ENCODE data around the gene CFAP45.

Gene CFAP45

DNA sequence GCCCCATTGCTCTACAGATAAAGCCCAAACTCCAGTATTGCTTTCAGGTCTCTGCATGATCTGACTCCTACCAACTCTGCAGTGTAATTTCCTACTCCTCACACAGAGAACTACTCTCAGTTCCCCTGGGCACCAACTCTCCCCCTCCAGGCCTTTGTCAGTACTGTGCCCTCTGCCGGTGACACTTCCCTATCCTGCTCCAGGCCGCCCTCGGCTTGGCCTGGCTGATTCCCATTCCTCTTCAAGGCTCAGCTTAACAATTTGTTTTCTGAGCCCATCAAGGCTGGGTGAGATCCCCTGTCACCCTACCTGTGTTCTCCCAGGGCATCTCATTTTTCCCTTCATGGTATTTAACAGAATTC lies 70.7 kb downstream of the CFAP45 start:
- no peak overlapping the region for H3K27ac ChIP-seq (ENCODE audit: low read depth, low read length)
- H3K36me3 ChIP-seq (ENCODE audit: control insufficient read depth, insufficient read depth, low read length), result no peaks in the 10 kb centered on the region
- H3K4me3 ChIP-seq (ENCODE audit: low read depth, low read length), result no peak overlapping the region
- peaks cover 7% of the 10 kb centered on the region; the same call in 1 of the 2 replicates for H3K27me3 ChIP-seq (ENCODE audit: control insufficient read depth, insufficient read depth, low read length)
- no peak overlapping the region for H3K9ac ChIP-seq (ENCODE audit: low read length)
- no peaks in the 10 kb centered on the region for H3K9me3 ChIP-seq (ENCODE audit: control insufficient read depth, insufficient read depth, low read depth, low read length)
- peaks cover 8% of the 10 kb centered on the region; the same call in 1 of the 2 replicates for H3K4me1 ChIP-seq (ENCODE audit: control insufficient read depth, insufficient read depth, low read length)

DNA sequence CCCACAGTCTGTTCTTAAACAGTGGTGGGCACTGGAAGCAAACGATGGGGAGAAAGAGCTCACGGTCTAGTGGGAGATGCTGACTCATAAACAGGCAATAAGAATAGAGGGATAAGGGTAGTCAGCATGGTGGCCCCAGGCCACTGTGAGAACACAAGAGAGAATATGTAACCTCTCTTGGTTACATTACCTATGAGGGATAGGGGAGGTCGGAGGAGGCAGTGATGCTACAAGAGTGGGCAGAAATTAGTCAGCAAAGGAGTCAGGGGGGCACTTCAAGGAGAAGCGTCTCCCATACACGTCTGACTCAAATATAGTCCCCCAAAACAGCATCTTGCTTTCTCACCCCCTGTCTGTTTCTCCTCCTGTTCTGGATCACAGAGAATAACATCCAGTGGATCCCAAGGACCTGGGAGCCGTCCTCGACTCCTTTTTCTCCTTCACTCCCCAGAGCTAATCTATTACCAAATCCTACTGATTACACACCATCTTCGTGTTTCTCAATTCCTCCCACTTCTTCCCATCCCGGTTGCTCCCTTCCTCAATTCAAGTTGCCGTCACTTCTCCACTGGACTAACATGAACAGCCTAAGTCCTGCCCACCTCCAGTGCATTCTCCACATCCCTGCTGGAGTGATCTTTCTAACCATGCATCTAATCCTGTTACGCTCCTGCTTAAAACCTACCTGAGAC lies 71.2 kb downstream of the CFAP45 start:
- peaks cover 11% of the 10 kb centered on the region; the same call in 1 of the 2 replicates for H3K4me1 ChIP-seq (ENCODE audit: control insufficient read depth, insufficient read depth, low read length)
- no peaks in the 10 kb centered on the region for H3K9me3 ChIP-seq (ENCODE audit: control insufficient read depth, insufficient read depth, low read depth, low read length)
- no peak overlapping the region for H3K27ac ChIP-seq (ENCODE audit: low read depth, low read length)
- H3K9ac ChIP-seq (ENCODE audit: low read length), result no peak overlapping the region
- no peak overlapping the region for H3K4me3 ChIP-seq (ENCODE audit: low read depth, low read length)
- no peaks in the 10 kb centered on the region for H3K36me3 ChIP-seq (ENCODE audit: control insufficient read depth, insufficient read depth, low read length)
- H3K27me3 ChIP-seq (ENCODE audit: control insufficient read depth, insufficient read depth, low read length), result peaks cover 10% of the 10 kb centered on the region; the same call in 1 of the 2 replicates

DNA sequence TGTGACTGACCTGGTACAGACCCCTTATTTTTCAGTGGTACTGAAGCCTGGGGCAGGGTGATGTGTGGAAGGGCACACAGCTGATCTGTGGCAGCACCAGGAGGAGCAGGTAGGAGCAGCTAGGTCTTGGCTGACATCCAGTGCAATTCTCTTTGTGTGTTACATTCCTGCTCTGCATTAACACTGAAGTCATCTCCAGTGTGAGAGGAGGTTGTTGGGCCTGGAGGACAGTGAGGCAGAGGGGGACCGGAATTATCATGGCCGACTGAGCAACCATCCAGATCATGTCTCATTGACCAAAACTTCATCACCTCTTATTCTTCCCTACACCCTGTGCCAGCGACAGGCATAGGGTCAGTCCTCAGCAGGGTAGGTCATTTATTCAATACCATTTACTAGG lies 71.8 kb downstream of the CFAP45 start:
- Histone ChIP-seq H3K9ac (ENCODE audit: low read length) (no peak overlapping the region), H3K4me3 (ENCODE audit: low read depth, low read length) (no peak overlapping the region), H3K4me1 (ENCODE audit: control insufficient read depth, insufficient read depth, low read length) (peaks cover 16% of the 10 kb centered on the region), H3K9me3 (ENCODE audit: control insufficient read depth, insufficient read depth, low read depth, low read length) (no peaks in the 10 kb centered on the region), H3K36me3 (ENCODE audit: control insufficient read depth, insufficient read depth, low read length) (no peaks in the 10 kb centered on the region), H3K27ac (ENCODE audit: low read depth, low read length) (no peak overlapping the region), H3K27me3 (ENCODE audit: control insufficient read depth, insufficient read depth, low read length) (peaks cover 16% of the 10 kb centered on the region; the same call in 1 of the 2 replicates)

DNA sequence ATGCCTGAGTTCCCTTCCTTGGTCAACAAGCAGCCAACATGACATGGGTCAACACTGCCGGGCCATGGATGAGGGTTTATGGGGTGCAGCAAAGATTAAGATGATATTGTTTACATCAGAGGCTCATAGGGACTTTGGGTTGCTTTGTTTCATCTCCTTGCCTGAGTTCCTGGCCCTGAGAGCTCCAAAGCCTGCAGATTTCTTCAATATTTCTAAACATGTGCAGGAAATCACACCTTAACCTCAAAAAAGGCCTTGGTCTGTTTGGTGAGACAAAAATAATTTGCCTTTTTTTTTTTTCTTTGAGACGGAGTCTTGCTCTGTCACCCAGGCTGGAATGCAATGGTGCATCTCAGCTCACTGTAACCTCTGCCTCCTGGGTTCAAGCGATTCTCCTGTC lies 72.4 kb downstream of the CFAP45 start:
- H3K4me1 ChIP-seq (ENCODE audit: control insufficient read depth, insufficient read depth, low read length), result peaks cover 19% of the 10 kb centered on the region
- no peak overlapping the region for H3K9ac ChIP-seq (ENCODE audit: low read length)
- no peaks in the 10 kb centered on the region for H3K36me3 ChIP-seq (ENCODE audit: control insufficient read depth, insufficient read depth, low read length)
- no peak overlapping the region for H3K27ac ChIP-seq (ENCODE audit: low read depth, low read length)
- H3K4me3 ChIP-seq (ENCODE audit: low read depth, low read length), result no peak overlapping the region
- peaks cover 22% of the 10 kb centered on the region for H3K27me3 ChIP-seq (ENCODE audit: control insufficient read depth, insufficient read depth, low read length)
- H3K9me3 ChIP-seq (ENCODE audit: control insufficient read depth, insufficient read depth, low read depth, low read length), result no peaks in the 10 kb centered on the region

DNA sequence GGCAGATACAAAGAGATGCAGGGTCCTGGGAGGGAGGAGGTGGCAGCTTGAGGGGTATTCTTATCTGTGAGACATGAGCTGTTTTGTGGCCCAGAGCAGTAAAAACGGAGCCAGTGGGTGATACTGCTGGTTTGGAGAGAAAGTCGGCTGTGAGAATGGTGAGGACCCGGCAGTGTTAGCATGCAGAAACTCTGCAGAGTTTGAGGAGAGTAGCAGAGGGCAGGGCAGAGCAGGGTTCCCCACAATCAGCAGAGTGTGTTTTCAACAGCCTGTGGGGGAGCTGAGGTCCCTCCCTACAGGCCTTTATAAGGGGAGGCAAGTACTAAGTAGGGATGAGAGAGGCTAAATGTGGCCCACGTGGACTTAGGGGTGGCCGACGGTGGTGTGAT lies 72.9 kb downstream of the CFAP45 start:
- Histone ChIP-seq H3K4me1 (ENCODE audit: control insufficient read depth, insufficient read depth, low read length) (peaks cover 15% of the 10 kb centered on the region), H3K9me3 (ENCODE audit: control insufficient read depth, insufficient read depth, low read depth, low read length) (no peaks in the 10 kb centered on the region), H3K4me3 (ENCODE audit: low read depth, low read length) (no peak overlapping the region), H3K27ac (ENCODE audit: low read depth, low read length) (no peak overlapping the region), H3K36me3 (ENCODE audit: control insufficient read depth, insufficient read depth, low read length) (no peaks in the 10 kb centered on the region), H3K9ac (ENCODE audit: low read length) (no peak overlapping the region), H3K27me3 (ENCODE audit: control insufficient read depth, insufficient read depth, low read length) (peaks cover 27% of the 10 kb centered on the region)

DNA sequence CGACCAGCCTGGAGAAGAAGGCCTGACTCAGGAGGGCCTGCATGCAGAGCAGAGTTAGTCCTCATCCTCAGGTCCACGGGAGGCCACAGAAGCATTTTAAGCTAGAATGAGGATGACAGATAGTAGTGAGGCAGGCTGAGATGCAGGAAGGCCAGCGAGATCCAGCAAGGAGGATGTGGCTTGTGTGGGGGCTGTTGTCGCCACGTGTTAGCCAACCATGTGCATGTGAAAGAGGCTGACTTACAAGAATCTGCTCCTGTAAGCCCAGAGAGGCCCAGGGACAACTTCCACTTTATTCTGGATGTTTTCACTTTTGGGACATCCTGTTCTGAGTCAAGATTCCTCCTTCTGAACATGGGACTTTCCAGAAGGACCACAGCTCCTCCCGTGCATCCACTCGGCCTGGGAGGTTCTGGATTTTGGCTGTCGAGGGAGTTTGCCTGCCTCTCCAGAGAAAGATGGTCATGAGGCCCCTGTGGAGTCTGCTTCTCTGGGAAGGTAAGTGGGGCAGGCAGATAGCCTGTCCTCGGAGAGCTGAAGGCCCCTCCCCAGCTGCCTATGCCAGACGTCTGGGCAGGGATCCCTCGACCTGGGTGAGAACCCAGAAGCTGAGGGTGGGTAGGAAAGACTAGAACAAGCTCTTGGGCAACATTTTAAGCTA lies 73.4 kb downstream of the CFAP45 start, which contains the start of gene SLAMF8:
Gene SLAMF8 (plus strand): TSS at position 433 of the 661 bp plus-strand sequence. CDS start 26 bp downstream, at position 459.
- H3K9ac ChIP-seq (ENCODE audit: low read length), result no peak within 1 kb of the TSS
- no peak within 1 kb of the TSS for H3K4me3 ChIP-seq (ENCODE audit: low read depth, low read length)
- no peaks in the 10 kb centered on the region for H3K36me3 ChIP-seq (ENCODE audit: control insufficient read depth, insufficient read depth, low read length)
- no peaks in the 10 kb centered on the region for H3K9me3 ChIP-seq (ENCODE audit: control insufficient read depth, insufficient read depth, low read depth, low read length)
- peaks cover 15% of the 10 kb centered on the region for H3K4me1 ChIP-seq (ENCODE audit: control insufficient read depth, insufficient read depth, low read length)
- H3K27me3 ChIP-seq (ENCODE audit: control insufficient read depth, insufficient read depth, low read length), result peaks cover 31% of the 10 kb centered on the region
- H3K27ac ChIP-seq (ENCODE audit: low read depth, low read length), result no peak within 1 kb of the TSS

DNA sequence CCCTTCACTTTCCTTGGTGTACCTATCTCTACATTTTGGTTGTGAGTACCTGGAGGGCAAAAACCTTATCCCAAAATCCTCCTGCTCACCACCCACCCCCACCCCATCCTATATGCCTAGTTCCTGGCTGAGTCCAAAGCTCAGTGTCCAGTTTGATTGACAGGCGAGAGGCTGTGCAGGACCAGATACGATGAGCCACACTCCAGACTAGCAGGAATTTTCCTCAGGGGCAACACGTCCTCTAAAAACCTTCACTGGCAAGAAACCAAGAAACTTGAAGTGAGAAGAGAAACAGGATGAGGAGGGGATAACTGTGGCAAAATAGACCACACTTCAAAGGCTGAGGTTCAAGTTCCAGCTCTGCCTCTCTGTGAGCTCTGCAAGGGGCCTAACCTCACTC lies 74.4 kb downstream of the CFAP45 start:
- Histone ChIP-seq H3K9me3 (ENCODE audit: control insufficient read depth, insufficient read depth, low read depth, low read length) (no peaks in the 10 kb centered on the region), H3K36me3 (ENCODE audit: control insufficient read depth, insufficient read depth, low read length) (no peaks in the 10 kb centered on the region), H3K4me3 (ENCODE audit: low read depth, low read length) (no peak overlapping the region), H3K27ac (ENCODE audit: low read depth, low read length) (no peak overlapping the region), H3K9ac (ENCODE audit: low read length) (no peak overlapping the region), H3K27me3 (ENCODE audit: control insufficient read depth, insufficient read depth, low read length) (peaks cover 36% of the 10 kb centered on the region), H3K4me1 (ENCODE audit: control insufficient read depth, insufficient read depth, low read length) (peaks cover 15% of the 10 kb centered on the region)

DNA sequence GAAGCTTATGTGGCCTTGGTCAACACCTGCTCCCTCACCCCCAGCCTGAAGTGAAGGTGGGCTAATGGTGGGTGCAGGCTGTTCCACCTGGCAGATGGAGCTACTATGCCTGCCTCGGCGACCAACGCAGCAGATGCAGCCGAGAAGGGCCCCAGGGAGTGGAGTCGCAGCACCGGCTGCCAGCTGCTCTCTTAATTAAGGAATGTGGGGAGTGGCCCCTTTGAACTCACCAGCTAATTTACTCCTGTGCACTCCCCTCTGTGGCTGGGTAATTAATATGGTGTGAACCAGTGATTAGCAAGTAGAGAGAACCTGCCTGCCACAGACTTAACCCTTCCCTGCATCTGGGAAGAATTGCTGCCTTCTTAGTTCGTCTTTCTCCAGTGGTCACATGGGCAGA lies 76.6 kb downstream of the CFAP45 start:
- no peaks in the 10 kb centered on the region for H3K9me3 ChIP-seq (ENCODE audit: control insufficient read depth, insufficient read depth, low read depth, low read length)

More for the DNA sequence above, 76.6 kb downstream of the CFAP45 start:
- H3K4me1 ChIP-seq (ENCODE audit: control insufficient read depth, insufficient read depth, low read length), result peaks cover 11% of the 10 kb centered on the region
- H3K36me3 ChIP-seq (ENCODE audit: control insufficient read depth, insufficient read depth, low read length), result no peaks in the 10 kb centered on the region
- H3K27me3 ChIP-seq (ENCODE audit: control insufficient read depth, insufficient read depth, low read length), result peaks cover 36% of the 10 kb centered on the region
- H3K27ac ChIP-seq (ENCODE audit: low read depth, low read length), result no peak overlapping the region
- H3K4me3 ChIP-seq (ENCODE audit: low read depth, low read length), result no peak overlapping the region
- H3K9ac ChIP-seq (ENCODE audit: low read length), result no peak overlapping the region
